GM06990 (cell line): Measurements from ENCODE around the gene GADD45B.

Experiments
- DNase-seq: peaks from one replicate; pipeline ENCODE4 v3.0.0-alpha.2; 2011; ENCODE audit not compliant: insufficient read length; ENCODE audit errors: extremely low read depth
- H3K27me3 ChIP-seq: replicated peaks from 2 replicates; pipeline ENCODE4 v1.6.0; 2011; ENCODE audit warnings: low read length; ENCODE audit not compliant: control insufficient read depth, insufficient read depth
- H3K36me3 ChIP-seq: 2 replicates; pipeline ENCODE4 v1.5.1; 2011; ENCODE audit warnings: low read length; ENCODE audit not compliant: control insufficient read depth, insufficient read depth
- H3K4me3 ChIP-seq: replicated peaks from 2 replicates; pipeline ENCODE4 v1.5.1; 2011; ENCODE audit warnings: low read depth, mild to moderate bottlenecking, control low read depth, low read length
- TF ChIP-seq, protein P1 (sequence below): IDR thresholded peaks from 2 replicates; pipeline ENCODE4 v1.5.1; 2011; ENCODE audit warnings: low read length, control low read depth, mild to moderate bottlenecking, inconsistent platforms; ENCODE audit not compliant: insufficient read depth, poor library complexity, severe bottlenecking

Gene GADD45B

GRCh38 chr19:2477141-2477710, 1.3 kb downstream of the GADD45B start:
- Histone ChIP-seq H3K36me3 (peaks cover 11% of the 10 kb centered on the region), H3K4me3 (peak overlapping the region; percentile 92), H3K27me3 (no peaks in the 10 kb centered on the region)
- DNase-seq: no peak
- TF ChIP-seq, protein P1, sequence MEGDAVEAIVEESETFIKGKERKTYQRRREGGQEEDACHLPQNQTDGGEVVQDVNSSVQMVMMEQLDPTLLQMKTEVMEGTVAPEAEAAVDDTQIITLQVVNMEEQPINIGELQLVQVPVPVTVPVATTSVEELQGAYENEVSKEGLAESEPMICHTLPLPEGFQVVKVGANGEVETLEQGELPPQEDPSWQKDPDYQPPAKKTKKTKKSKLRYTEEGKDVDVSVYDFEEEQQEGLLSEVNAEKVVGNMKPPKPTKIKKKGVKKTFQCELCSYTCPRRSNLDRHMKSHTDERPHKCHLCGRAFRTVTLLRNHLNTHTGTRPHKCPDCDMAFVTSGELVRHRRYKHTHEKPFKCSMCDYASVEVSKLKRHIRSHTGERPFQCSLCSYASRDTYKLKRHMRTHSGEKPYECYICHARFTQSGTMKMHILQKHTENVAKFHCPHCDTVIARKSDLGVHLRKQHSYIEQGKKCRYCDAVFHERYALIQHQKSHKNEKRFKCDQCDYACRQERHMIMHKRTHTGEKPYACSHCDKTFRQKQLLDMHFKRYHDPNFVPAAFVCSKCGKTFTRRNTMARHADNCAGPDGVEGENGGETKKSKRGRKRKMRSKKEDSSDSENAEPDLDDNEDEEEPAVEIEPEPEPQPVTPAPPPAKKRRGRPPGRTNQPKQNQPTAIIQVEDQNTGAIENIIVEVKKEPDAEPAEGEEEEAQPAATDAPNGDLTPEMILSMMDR: no peak

- Histone ChIP-seq H3K4me3 (peak overlapping the region; percentile 92), H3K36me3 (peaks cover 11% of the 10 kb centered on the region), H3K27me3 (no peaks in the 10 kb centered on the region)
- TF ChIP-seq, protein P1: no peak
- DNase-seq: peak; percentile 64
These were observed 1.8 kb downstream of the GADD45B start for GRCh38 chr19:2477732-2478191.

DNA sequence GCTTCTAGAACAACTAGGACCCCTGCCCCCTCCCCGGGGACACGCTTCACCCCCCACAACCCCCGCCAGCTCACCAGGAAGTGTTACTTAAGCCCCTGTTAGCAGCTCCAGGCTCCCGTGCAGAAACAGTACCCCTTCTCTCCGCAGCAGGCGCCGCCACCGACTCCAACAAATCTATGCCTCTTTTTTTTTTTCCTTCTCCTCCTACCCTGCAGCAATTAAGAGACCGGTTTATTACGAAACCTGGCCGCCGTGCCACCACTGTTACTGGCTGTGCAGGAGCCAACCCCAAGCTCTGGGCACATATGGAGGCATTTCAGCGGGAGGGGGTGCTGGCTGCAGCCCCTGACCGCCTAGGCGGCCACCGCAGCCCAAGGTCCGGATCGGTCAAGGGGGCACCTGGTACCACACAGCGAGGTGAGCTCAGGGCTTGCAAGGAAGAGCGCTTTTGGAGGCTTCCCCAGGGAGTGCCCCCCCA, 2.4 kb downstream of the GADD45B start:
- Histone ChIP-seq H3K36me3 (peaks cover 11% of the 10 kb centered on the region), H3K4me3 (peak overlapping the region; percentile 92), H3K27me3 (no peaks in the 10 kb centered on the region)
- TF ChIP-seq, protein P1: peak; percentile 21
- DNase-seq: no peak

DNA sequence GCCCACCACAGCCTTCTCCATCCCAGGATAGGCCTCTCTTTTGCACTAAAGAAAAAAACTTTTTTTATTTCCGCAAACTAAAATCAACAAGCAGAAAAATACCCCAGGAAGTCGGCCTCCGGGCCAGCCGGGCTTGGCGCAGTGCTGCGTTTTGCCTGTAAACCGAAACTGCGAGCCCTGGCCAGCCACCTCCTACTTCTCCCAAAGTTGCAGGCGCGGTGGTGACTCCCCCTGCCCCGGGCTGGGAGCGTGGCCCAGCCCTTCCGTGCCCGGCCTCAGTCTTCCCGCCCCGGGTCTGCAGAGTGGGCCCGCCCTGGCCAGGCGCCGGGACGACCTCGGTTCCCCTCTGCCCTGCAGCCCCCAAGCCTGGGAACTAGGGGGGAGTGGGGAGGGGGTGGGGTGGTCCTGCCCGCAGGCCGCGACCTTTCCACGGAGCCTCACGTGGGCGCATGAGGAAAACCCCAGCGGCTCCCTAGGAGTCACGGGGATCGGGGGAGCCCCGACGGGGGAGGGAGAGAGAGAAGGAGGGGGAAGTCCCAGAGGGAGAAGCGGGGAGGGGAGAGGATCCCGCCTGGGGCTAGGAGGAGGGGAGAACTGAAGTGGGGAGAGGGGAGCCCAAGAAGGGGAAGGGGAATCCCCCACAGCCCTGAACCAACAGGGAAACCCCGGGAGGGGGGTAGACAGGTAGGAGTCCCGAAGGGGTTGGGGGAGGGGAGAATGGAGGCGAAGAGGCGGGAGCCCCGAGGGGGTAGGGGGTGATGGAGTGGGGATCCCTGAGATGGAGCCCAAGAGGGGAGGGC, 3.0 kb downstream of the GADD45B start:
- peak; percentile 79 for DNase-seq
- H3K4me3 ChIP-seq: peak overlapping the region; percentile 92
- TF ChIP-seq, protein P1: no peak
- no peaks in the 10 kb centered on the region for H3K27me3 ChIP-seq
- H3K36me3 ChIP-seq: peaks cover 11% of the 10 kb centered on the region

DNA sequence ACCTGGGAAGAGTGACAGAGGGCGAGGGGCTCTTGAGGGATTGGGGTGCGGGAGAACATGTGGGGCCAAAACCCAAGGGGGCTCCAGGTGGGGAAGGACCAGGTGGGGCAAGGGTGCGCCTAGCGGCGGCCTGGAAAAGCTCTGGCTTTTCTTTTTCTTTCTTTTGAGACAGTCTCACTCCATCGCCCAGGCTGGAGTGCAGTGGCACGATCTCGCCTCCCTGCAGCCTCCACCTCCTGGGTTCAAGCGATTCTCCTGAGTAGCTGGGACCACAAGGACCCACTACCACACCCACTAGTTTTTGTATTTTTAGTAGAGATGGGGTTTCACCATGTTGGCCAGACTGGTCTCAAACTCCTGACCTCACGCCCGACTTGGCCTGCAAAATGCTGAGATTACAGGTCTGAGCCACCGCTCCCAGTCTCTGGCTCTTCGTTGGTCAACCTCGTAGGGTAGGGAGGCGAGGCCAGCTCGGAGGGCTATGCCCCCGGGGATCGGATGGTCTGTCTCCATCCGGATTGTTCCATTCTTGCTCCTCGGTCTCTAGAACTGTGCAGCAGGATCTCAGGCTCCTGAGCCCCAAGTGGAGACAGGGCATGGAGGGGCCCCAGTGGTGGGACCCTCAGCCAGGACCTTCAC, 3.7 kb downstream of the GADD45B start:
- no peak for DNase-seq
- Histone ChIP-seq H3K4me3 (peak overlapping the region; percentile 92), H3K36me3 (peaks cover 11% of the 10 kb centered on the region), H3K27me3 (no peaks in the 10 kb centered on the region)
- TF ChIP-seq, protein P1: peak; percentile 66
